Gastrocnemius medialis (tissue), 4 donors: ENCODE results near the gene ARHGEF35. TPM values are rescaled to one million over a fixed set of nuclear protein-coding genes. Genes with fewer than 3 reads are reported as not detected.
"Not testable (repeated sequence)": the region's sequence is repeated elsewhere in the genome, so short reads cannot be mapped to it uniquely, and the experiment has no call there.

Experiments used
- ATAC-seq, 2 donors: fragments of 150-250 bp; one replicate each; pipeline ENCODE4 v1.9.1; 2016
- DNase-seq, 2 donors: peaks; one replicate each; pipeline ENCODE4 v3.0.0-alpha.2; 2019
- H3K27ac ChIP-seq, 4 donors: fragments of 200-600 bp; sonication (generic); 1 replicate in 1 of 4; 2 replicates in 3 of 4; pipeline ENCODE4 v1.5.1; 2016 to 2018; ENCODE audit warnings: mild to moderate bottlenecking in 2 of 4, moderate library complexity in 1 of 4
- H3K27me3 ChIP-seq, 3 donors: fragments of 200-600 bp; sonication (generic) in 2 of 3; 1 replicate in 1 of 3; 2 replicates in 2 of 3; pipeline versions ENCODE4 v1.5.1 to v1.6.0; 2016 to 2019; ENCODE audit warnings: mild to moderate bottlenecking in 1 of 3, moderate library complexity in 1 of 3
- H3K36me3 ChIP-seq, 2 donors: fragments of 200-600 bp; sonication (generic) in 1 of 2; one replicate each; pipeline ENCODE4 v1.5.1; 2017 to 2018
- H3K4me1 ChIP-seq, 2 donors: fragments of 200-600 bp; sonication (generic) in 1 of 2; one replicate each; pipeline ENCODE4 v1.5.1; 2016 to 2017; ENCODE audit warnings: mild to moderate bottlenecking in 2 of 2
- H3K4me3 ChIP-seq, 4 donors: fragments of 200-600 bp; sonication (generic) in 3 of 4; 1 replicate in 1 of 4; 2 replicates in 3 of 4; pipeline ENCODE4 v1.5.1; 2016 to 2019; ENCODE audit warnings: mild to moderate bottlenecking in 2 of 4
- H3K9me3 ChIP-seq, 3 donors: fragments of 200-600 bp; sonication (generic) in 2 of 3; 1 replicate in 1 of 3; 2 replicates in 2 of 3; pipeline ENCODE4 v1.5.1; 2016 to 2019
- in situ Hi-C, 4 donors: fragments of 200-750 bp; cut with MboI; loops; one replicate each; pipeline versions ENCODE4 v1.15.0 to v1.8.0; 2017; ENCODE audit warnings: low sequenced_read_pairs in 4 of 4
- intact Hi-C: fragments of 100-400 bp; cut with DNase I; formaldehyde crosslinking; loops from one replicate; pipeline ENCODE4 v1.15.1; 2023; ENCODE audit warnings: low total_unique reads
- total RNA-seq, 4 donors: library from RNA; depleted of rRNA; stranded (reverse); fragments of >200 nt; gene quantifications; one replicate each; pipeline versions ENCODE4 v1.1.0 to v1.2.3, GENCODE V29; 2016

The ARHGEF35 gene
- total RNA-seq, 4 donors from 2014 or later, result 0.15 to 0.76 (median 0.18) TPM; not detected in 1

GRCh38 chr7:144217200-144217599 is 21.6 kb upstream of the ARHGEF35 start:
- H3K27me3 ChIP-seq, H3K9me3 ChIP-seq, H3K4me3 ChIP-seq, in situ Hi-C loops, ATAC-seq, H3K36me3 ChIP-seq, H3K4me1 ChIP-seq, intact Hi-C loops, H3K27ac ChIP-seq, DNase-seq: not testable (repeated sequence)

GRCh38 chr7:144205306-144205705 is 9.7 kb upstream of the ARHGEF35 start:
- ATAC-seq, result not testable (repeated sequence)

GRCh38 chr7:144203086-144203485 is 7.5 kb upstream of the ARHGEF35 start:
- H3K36me3 ChIP-seq, ATAC-seq, H3K9me3 ChIP-seq, H3K4me1 ChIP-seq, H3K27ac ChIP-seq, DNase-seq, in situ Hi-C loops, intact Hi-C loops, H3K27me3 ChIP-seq, H3K4me3 ChIP-seq: not testable (repeated sequence)

More at GRCh38 chr7:144205306-144205705, 9.7 kb upstream of the ARHGEF35 start:
- H3K4me3 ChIP-seq, H3K27ac ChIP-seq, in situ Hi-C loops, intact Hi-C loops, DNase-seq, H3K4me1 ChIP-seq, H3K36me3 ChIP-seq, H3K27me3 ChIP-seq, H3K9me3 ChIP-seq: not testable (repeated sequence)

GRCh38 chr7:144201978-144202377 is 6.3 kb upstream of the ARHGEF35 start:
- H3K9me3 ChIP-seq, ATAC-seq, intact Hi-C loops: not testable (repeated sequence)

GRCh38 chr7:144198934-144199333 is 3.3 kb upstream of the ARHGEF35 start:
- H3K4me1 ChIP-seq, H3K9me3 ChIP-seq, ATAC-seq, H3K36me3 ChIP-seq, H3K27me3 ChIP-seq, intact Hi-C loops, in situ Hi-C loops, H3K27ac ChIP-seq, H3K4me3 ChIP-seq, DNase-seq: not testable (repeated sequence)

More at GRCh38 chr7:144201978-144202377, 6.3 kb upstream of the ARHGEF35 start:
- DNase-seq, H3K4me1 ChIP-seq, H3K27ac ChIP-seq, H3K4me3 ChIP-seq, H3K36me3 ChIP-seq, in situ Hi-C loops, H3K27me3 ChIP-seq: not testable (repeated sequence)

- in situ Hi-C loops, H3K36me3 ChIP-seq, ATAC-seq, H3K4me3 ChIP-seq, intact Hi-C loops, DNase-seq, H3K27me3 ChIP-seq, H3K4me1 ChIP-seq, H3K9me3 ChIP-seq, H3K27ac ChIP-seq: not testable (repeated sequence)
Measured at GRCh38 chr7:144194453-144194852, 1.2 kb downstream of the ARHGEF35 start.

GRCh38 chr7:144193782-144194181 is 1.9 kb downstream of the ARHGEF35 start:
- H3K36me3 ChIP-seq, in situ Hi-C loops, H3K27ac ChIP-seq, H3K4me1 ChIP-seq, H3K9me3 ChIP-seq, H3K4me3 ChIP-seq, DNase-seq, H3K27me3 ChIP-seq, ATAC-seq, intact Hi-C loops: not testable (repeated sequence)

GRCh38 chr7:144188578-144189171 is 7.0 kb downstream of the ARHGEF35 start:
- H3K27me3 ChIP-seq, H3K4me1 ChIP-seq, in situ Hi-C loops, H3K9me3 ChIP-seq, H3K36me3 ChIP-seq, DNase-seq, H3K27ac ChIP-seq, intact Hi-C loops, H3K4me3 ChIP-seq, ATAC-seq: not testable (repeated sequence)

- H3K4me3 ChIP-seq, H3K27ac ChIP-seq, DNase-seq, H3K27me3 ChIP-seq, ATAC-seq, intact Hi-C loops, in situ Hi-C loops, H3K9me3 ChIP-seq, H3K4me1 ChIP-seq, H3K36me3 ChIP-seq: not testable (repeated sequence)
Measured at GRCh38 chr7:144187848-144188247, 7.8 kb downstream of the ARHGEF35 start.

GRCh38 chr7:144183166-144183565 is 12.5 kb downstream of the ARHGEF35 start, which contains the start of gene CTAGE4:
CTAGE4 (plus strand) TSS chr7:144183466; CDS start chr7:144183504, 38 bp downstream.
- H3K9me3 ChIP-seq, H3K36me3 ChIP-seq, H3K27me3 ChIP-seq, H3K4me1 ChIP-seq, in situ Hi-C loops, H3K27ac ChIP-seq, DNase-seq, H3K4me3 ChIP-seq, ATAC-seq, intact Hi-C loops: not testable (repeated sequence)

GRCh38 chr7:144179165-144179479 is 16.5 kb downstream of the ARHGEF35 start:
- H3K27me3 ChIP-seq, H3K27ac ChIP-seq, intact Hi-C loops, H3K36me3 ChIP-seq, ATAC-seq, H3K4me3 ChIP-seq, H3K4me1 ChIP-seq, DNase-seq, H3K9me3 ChIP-seq, in situ Hi-C loops: not testable (repeated sequence)
